Activated T-cell treated with anti-CD3 and anti-CD28 coated beads, Interleukin-2, amount 50 U/mL, for 72 hours (primary cell): ENCODE measurements around the gene UQCC2. TPM values are rescaled to one million over a fixed set of nuclear protein-coding genes. Genes with fewer than 3 reads are reported as not detected.

Source experiments
- ATAC-seq, 2 donors: fragments of 150-1000 bp; cut with Tn5 transposase; replicated peaks in 1 of 2; 2 replicates each; pipeline ENCODE4 v1.10.0; 2021; ENCODE audit warnings: moderate library complexity in 2 of 2, mild to moderate bottlenecking in 1 of 2
- DNase-seq, 2 donors: peaks; one replicate each; pipeline ENCODE4 v3.0.0; 2021 to 2022; ENCODE audit warnings: mixed read lengths in 1 of 2
- H3K27ac Mint-ChIP-seq: one replicate; pipeline ENCODE4 v1.8.0; 2022; ENCODE audit warnings: mild to moderate bottlenecking, moderate library complexity, mixed read lengths
- H3K27me3 Mint-ChIP-seq: one replicate; pipeline ENCODE4 v1.8.0; 2022; ENCODE audit warnings: low read depth, mixed read lengths
- H3K36me3 Mint-ChIP-seq, 2 donors: one replicate each; pipeline ENCODE4 v1.8.0; 2022; ENCODE audit warnings: mixed read lengths in 2 of 2, mild to moderate bottlenecking in 1 of 2; ENCODE audit not compliant: insufficient read depth in 2 of 2
- H3K4me1 Mint-ChIP-seq: one replicate; pipeline ENCODE4 v1.8.0; 2022; ENCODE audit warnings: low read depth, mixed read lengths
- H3K4me3 Mint-ChIP-seq, 2 donors: one replicate each; pipeline ENCODE4 v1.8.0; 2022; ENCODE audit warnings: mild to moderate bottlenecking in 2 of 2, mixed read lengths in 2 of 2, moderate library complexity in 2 of 2
- H3K9me3 Mint-ChIP-seq, 2 donors: one replicate each; pipeline ENCODE4 v1.8.0; 2022; ENCODE audit warnings: mixed read lengths in 2 of 2
- total RNA-seq, 2 donors: library from RNA; stranded (reverse); gene quantifications; one replicate each; pipeline ENCODE4 v1.2.3, GENCODE V29; 2022

The UQCC2 gene
- total RNA-seq, 2 donors from 2014 or later, result 50.6 to 59.9 TPM

DNA sequence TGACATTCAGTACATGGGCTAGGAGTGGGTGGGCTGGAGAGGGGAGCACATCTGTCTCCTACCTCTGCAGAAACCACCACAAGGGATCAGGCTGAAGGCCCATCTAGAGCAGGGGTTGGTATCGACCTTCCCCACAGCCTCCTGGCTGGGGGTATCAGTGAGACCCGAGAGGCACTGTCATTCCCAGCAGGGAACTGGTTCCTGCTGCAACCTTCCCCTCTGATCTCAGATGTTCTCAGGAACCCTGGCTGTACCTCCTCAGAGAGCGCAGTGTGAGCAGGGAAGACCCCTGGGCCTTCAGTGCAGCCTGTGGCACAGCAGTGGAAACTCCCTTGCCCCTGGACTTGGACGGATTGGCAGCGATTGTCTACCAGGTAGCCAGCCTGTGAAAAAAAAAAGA, 27.4 kb upstream of the UQCC2 start:
- Mint-ChIP-seq H3K27me3 (peaks cover 16% of the 10 kb centered on the region), H3K4me1 (no peaks in the 10 kb centered on the region), H3K4me3 (no peak overlapping the region), H3K27ac (no peak overlapping the region), H3K36me3 (no peaks in the 10 kb centered on the region), H3K9me3 (no peaks in the 10 kb centered on the region)
- no peak for DNase-seq
- ATAC-seq, result no peak

DNA sequence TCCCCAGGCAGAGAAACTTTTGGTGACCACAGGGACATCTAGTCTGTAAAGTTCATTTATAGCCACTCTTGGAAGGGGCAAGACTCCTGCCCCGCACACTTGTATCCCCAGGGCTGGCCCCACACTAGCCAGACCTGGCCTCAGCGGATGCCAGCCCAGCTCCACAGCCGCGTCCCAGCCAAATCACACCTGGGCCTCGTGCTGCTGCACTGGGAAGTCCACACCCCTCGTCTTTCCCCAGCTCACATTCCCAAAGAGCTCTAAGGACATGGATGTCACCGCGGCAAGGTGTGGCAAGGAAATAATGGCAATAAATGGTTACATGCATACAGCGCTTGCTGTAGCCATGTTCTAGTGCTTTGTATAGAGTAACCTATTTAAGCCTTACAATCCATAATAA, 26.7 kb upstream of the UQCC2 start:
- Mint-ChIP-seq H3K9me3 (no peaks in the 10 kb centered on the region), H3K27ac (no peak overlapping the region), H3K36me3 (no peaks in the 10 kb centered on the region), H3K4me1 (no peaks in the 10 kb centered on the region), H3K4me3 (no peak overlapping the region), H3K27me3 (peaks cover 13% of the 10 kb centered on the region)
- no peak for DNase-seq
- ATAC-seq, result no peak

DNA sequence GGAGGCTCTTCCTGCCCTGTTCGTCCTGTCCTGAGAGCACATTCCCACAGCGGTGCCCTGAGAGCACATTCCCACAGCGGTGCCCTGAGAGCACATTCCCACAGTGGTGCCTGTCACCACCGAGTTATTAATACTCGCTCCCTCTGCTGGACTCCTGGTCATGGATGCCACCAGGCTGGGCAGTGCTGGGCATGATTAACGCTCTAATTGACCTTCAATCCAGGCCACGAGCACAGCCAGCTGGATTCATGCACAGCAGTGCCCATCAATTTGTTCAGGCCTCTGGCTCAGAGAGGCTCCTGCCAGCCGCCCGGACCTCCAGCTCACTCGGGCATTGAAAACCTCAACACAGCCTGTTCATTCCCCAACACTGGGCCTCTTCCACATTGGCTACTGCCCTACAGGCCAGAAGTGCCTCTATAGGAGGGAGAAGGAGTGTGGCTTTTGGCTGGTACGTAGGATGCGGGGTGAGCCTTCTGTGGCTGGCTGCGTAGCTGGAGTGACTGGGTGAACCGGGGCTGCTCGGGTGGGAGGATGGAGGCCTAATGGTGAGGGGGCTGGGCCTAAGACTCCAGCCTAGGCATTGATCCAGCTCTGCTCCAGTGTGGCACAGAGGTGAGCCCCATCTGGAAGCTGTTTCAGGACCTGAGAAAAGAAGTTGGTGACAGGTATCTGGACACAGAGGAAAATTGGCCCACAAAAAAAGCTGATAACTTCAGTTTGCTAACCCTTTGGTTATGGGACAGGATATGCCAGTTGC, 25.9 kb upstream of the UQCC2 start:
- no peak overlapping the region for H3K27ac Mint-ChIP-seq
- H3K36me3 Mint-ChIP-seq, result no peaks in the 10 kb centered on the region
- H3K4me1 Mint-ChIP-seq, result no peaks in the 10 kb centered on the region
- ATAC-seq (no peak), DNase-seq (no peak)
- H3K27me3 Mint-ChIP-seq, result peaks cover 6% of the 10 kb centered on the region
- H3K9me3 Mint-ChIP-seq, result no peaks in the 10 kb centered on the region
- H3K4me3 Mint-ChIP-seq, result no peak overlapping the region

DNA sequence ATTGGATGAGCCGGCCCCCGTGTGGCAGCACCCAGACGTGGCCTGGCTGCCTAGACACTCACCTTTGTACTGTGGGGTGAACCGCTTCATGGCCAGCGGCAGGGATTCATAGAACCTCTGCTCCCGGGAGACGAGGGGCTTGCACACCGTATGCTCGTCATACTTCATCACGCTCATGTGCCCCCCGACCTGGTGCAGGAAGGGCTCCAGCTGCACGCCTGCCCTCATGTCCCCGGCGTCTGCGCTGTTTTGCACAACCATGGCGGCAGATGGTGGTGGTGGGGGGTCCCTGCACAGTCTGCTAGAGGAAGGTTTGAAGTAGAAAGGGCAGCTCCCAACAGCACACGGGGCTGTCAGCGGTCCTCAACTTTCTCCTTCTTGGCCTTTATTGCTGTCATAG, 23.7 kb upstream of the UQCC2 start:
- DNase-seq (no peak), ATAC-seq (no peak)
- Mint-ChIP-seq H3K27ac (no peak overlapping the region), H3K9me3 (no peaks in the 10 kb centered on the region), H3K4me3 (no peak overlapping the region), H3K27me3 (no peaks in the 10 kb centered on the region), H3K36me3 (no peaks in the 10 kb centered on the region), H3K4me1 (no peaks in the 10 kb centered on the region)

DNA sequence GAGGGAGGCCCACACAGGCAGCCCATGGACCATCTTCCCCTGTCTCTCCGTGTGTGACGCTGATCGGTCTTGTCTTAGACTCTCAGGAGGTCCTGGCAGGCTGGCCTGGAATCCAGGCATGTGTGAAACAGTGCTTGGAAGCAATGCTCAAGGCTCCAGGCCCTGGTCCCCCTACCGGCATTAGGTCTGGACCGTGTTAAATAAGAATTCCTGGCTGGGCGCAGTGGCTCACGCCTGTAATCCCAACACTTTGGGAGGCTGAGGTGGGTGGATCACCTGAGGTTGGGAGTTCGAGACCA, 22.2 kb upstream of the UQCC2 start:
- Mint-ChIP-seq H3K27ac (no peak overlapping the region), H3K27me3 (no peaks in the 10 kb centered on the region), H3K36me3 (no peaks in the 10 kb centered on the region), H3K4me3 (no peak overlapping the region), H3K4me1 (no peaks in the 10 kb centered on the region), H3K9me3 (no peaks in the 10 kb centered on the region)
- ATAC-seq (no peak), DNase-seq (no peak)

DNA sequence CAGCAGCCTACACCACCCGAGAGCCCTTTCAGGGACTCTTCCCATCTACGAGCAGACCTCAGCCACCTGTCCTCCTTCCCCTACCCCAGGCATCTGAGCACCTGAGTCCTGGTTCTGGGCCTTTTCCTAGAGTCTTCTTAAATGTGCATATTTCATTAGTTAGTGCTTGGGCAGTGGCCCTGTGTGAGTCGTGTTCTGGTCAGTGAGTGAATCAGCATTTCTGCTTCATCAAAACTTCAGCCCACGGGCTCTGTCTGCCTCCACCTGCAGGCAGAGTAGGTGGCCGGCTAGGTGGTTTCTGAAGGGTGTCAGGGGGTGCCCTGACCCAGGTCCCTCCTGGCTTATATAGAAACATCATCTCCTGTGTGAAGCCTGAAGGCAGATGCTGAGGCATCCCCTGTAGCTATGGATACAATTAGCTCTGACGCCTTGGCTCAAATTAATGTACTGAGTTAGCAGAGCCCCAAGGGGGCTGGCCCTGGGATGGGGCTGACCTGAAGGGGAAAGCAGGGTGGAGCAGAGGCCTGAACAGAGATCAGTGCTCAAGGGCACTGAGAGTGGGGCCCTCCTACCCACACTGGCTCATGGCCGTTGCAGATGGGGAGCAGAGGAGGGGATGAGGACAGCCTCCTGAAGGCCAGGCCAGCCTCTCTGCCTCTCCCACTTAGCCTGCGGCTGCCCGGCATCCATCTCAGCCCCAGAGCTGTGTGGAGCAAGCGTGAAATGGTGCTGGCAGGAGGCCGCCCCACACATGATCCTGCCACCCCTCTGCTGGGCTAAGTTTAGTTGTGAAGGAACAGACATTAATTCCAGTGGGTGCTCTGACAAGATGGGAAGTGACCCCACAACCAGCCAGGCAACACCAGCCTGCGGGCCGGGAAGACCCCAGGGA, 21.6 kb upstream of the UQCC2 start:
- Mint-ChIP-seq H3K4me3 (no peak overlapping the region), H3K9me3 (no peaks in the 10 kb centered on the region), H3K4me1 (no peaks in the 10 kb centered on the region), H3K27ac (no peak overlapping the region), H3K27me3 (no peaks in the 10 kb centered on the region), H3K36me3 (no peaks in the 10 kb centered on the region)
- ATAC-seq (no peak), DNase-seq (no peak)

DNA sequence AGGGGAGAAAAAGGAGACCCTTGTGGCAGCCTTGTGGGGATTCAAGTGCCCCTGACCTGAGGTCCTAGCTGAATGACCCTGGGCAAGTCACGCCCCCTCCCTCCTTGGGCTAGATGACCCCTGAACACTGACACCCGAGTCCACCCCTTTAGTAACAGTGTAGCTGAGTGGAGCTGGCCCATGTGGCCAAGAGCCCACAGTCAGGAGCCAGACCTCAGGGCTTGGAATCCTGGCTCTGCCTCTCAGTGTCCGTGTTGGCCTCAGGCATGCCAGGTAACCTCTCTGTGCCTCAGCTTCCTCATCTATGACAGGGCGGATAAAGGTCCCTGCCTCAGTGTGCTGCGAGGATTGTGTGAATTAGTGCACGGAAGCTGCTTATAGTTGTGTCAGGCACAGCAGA, 20.9 kb upstream of the UQCC2 start:
- no peak for DNase-seq
- Mint-ChIP-seq H3K27ac (no peak overlapping the region), H3K27me3 (no peaks in the 10 kb centered on the region), H3K4me1 (no peaks in the 10 kb centered on the region), H3K4me3 (no peak overlapping the region), H3K9me3 (no peaks in the 10 kb centered on the region), H3K36me3 (no peaks in the 10 kb centered on the region)
- ATAC-seq, result no peak

DNA sequence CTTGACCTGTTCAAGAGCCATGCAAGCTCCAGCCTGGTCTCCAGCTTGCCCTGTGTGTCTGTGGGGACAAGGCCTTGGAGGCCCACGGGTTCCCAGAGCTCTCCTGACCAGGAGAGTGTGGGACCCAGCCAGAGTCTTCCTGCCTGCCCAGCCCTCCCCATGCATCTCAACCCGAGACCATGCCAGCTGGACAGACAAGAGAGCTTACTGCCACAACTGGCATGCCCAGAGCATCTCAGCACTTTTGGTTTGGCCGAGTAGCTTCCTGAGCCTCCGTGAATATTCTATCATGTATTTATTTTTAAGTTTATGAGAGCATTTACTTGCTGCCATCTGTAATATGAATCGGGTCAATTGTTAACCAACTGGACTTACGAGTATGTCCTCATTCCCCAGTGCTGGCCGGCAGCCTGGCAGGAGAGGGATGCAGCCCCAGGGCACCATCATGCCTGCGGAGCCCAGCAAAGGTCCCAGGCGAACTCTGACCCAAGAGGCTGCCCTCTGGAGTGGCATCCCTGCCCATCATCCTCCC, 20.3 kb upstream of the UQCC2 start:
- no peaks in the 10 kb centered on the region for H3K9me3 Mint-ChIP-seq
- ATAC-seq (no peak), DNase-seq (no peak)
- H3K36me3 Mint-ChIP-seq, result no peaks in the 10 kb centered on the region
- H3K27ac Mint-ChIP-seq, result no peak overlapping the region
- H3K4me3 Mint-ChIP-seq, result no peak overlapping the region
- H3K27me3 Mint-ChIP-seq, result no peaks in the 10 kb centered on the region
- no peaks in the 10 kb centered on the region for H3K4me1 Mint-ChIP-seq

DNA sequence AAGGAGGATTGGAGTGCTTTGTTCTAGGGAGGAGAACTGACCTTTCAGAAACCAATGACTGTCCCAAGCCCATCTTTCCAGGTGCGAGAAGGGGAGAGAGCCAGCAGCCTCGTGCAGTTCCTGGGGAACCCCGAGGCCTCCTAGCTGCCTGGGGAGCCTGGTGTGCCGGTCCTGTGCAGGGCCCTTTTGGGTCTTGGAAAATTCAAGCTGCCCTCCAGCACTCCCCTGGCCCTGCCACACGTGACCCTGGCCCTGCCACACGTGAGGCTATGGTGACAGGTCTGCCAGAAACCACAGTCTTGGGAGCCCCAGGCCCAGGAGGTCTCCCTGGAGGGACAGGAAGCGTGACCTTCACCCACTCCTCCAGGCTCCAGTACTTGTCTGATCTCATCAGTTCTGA, 19.5 kb upstream of the UQCC2 start:
- Mint-ChIP-seq H3K27ac (no peak overlapping the region), H3K4me1 (no peaks in the 10 kb centered on the region), H3K36me3 (no peaks in the 10 kb centered on the region), H3K27me3 (no peaks in the 10 kb centered on the region), H3K9me3 (no peaks in the 10 kb centered on the region), H3K4me3 (no peak overlapping the region)
- DNase-seq (no peak), ATAC-seq (no peak)

DNA sequence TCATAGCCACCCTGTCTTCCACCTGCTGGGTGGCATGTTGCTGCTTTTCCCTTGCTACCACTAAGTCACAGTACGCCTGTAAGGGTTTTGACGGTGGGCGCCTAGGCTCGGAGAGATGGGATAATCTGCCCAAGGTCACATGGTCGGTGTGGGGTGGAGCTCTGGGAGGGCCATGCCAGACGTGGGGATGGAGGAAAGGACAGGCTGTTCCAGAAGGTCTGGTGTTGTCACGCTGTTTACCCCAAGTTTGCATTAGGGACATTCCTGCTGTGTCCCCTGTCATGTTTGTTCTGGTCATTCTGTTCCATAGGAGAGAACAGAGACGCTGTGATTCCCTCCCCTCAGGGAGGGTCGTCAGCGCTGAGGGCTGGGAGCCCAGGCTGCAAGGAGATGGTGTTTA, 19.1 kb upstream of the UQCC2 start:
- H3K27ac Mint-ChIP-seq, result no peak overlapping the region
- ATAC-seq, result no peak

DNA sequence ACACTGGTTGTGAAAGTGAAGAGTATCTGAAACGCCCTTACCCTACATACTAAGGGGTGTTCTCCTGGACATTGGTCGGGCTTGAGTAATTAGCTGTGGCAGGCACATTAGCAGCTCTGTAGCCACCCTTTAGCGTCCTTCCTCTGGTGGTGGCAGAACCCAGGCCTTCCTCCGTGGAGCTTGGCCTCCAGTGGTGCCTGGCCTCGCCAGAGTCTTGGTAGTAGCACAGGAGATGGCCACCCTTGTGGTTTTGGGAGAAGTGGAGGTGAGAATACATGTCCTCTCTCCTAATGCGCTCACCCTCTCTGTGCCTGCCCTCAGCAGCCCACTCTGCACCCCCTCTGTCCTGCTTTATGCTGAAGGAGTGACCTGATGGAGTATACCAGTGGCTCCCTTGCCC, 17.6 kb upstream of the UQCC2 start:
- no peak for DNase-seq
- Mint-ChIP-seq H3K27me3 (no peaks in the 10 kb centered on the region), H3K27ac (no peak overlapping the region), H3K36me3 (no peaks in the 10 kb centered on the region), H3K9me3 (no peaks in the 10 kb centered on the region), H3K4me1 (peaks cover 8% of the 10 kb centered on the region), H3K4me3 (no peak overlapping the region)
- ATAC-seq, result no peak

More for the DNA sequence above, 19.1 kb upstream of the UQCC2 start:
- H3K4me3 Mint-ChIP-seq, result no peak overlapping the region
- DNase-seq, result no peak
- H3K4me1 Mint-ChIP-seq, result no peaks in the 10 kb centered on the region
- no peaks in the 10 kb centered on the region for H3K36me3 Mint-ChIP-seq
- H3K9me3 Mint-ChIP-seq, result no peaks in the 10 kb centered on the region
- H3K27me3 Mint-ChIP-seq, result no peaks in the 10 kb centered on the region

DNA sequence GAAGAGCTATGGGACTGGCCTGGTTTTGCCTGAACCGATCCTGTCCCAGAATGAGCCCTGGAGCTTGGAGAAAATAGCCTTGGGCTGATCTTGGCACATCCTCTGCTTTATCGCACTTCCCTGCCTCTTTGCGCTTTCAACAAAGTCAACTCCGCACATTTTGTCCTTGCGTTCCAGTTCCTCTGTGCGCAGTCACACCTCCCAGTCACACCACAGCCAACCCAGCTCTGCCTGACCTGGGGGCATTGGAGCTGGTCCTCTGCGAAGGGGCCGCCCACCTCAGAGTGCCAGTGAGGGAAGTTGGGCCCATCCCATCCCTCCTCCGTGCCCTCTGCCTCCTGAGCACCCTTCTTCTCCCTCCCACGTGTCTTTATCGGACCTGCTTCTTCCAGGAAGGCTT, 16.9 kb upstream of the UQCC2 start:
- H3K9me3 Mint-ChIP-seq, result no peaks in the 10 kb centered on the region
- DNase-seq, result no peak
- H3K4me3 Mint-ChIP-seq, result no peak overlapping the region
- peaks cover 14% of the 10 kb centered on the region for H3K4me1 Mint-ChIP-seq
- no peaks in the 10 kb centered on the region for H3K36me3 Mint-ChIP-seq
- H3K27ac Mint-ChIP-seq, result no peak overlapping the region
- no peak for ATAC-seq
- H3K27me3 Mint-ChIP-seq, result peaks cover 5% of the 10 kb centered on the region

DNA sequence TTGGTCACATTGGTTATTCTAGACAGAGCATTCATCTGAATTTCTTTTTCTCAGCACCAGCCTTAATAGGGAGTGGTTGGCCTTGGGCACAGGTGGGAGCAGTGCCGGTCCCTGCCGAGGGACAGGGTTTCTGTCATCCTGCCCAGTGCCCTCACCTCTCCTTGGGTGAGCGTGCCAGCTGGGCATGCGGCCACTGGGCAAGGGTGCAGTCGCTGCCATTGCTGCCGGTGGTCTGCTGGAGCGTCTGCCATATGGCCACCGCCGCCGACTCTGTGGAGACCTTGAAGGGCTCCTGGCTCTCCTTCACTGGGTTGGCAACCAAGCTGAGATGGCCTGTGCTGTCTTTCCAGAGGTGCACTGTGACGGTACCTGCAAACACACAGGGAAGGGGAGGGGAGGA, 16.4 kb upstream of the UQCC2 start:
- Mint-ChIP-seq H3K36me3 (no peaks in the 10 kb centered on the region), H3K4me3 (no peak overlapping the region), H3K9me3 (no peaks in the 10 kb centered on the region), H3K27me3 (peaks cover 6% of the 10 kb centered on the region), H3K4me1 (peaks cover 15% of the 10 kb centered on the region), H3K27ac (no peak overlapping the region)
- DNase-seq, result no peak
- ATAC-seq, result no peak
